Esophagus squamous epithelium (tissue), 5 donors: ENCODE measurements around the gene KCNMA1. TPM values are rescaled to one million over a fixed set of nuclear protein-coding genes. Genes with fewer than 3 reads are reported as not detected.

ENCODE experiments used
- DNase-seq: peaks from one replicate; lab custom pipeline; 2025; lab: John Stamatoyannopoulos, UW
- H3K27ac ChIP-seq, 4 donors: fragments of 200-600 bp; sonication (generic); one replicate each; pipeline ENCODE4 v1.5.1; 2016 to 2019; ENCODE audit warnings: mild to moderate bottlenecking in 1 of 4
- H3K27me3 ChIP-seq, 4 donors: fragments of 200-600 bp; sonication (generic); 1 replicate in 3 of 4; 2 replicates in 1 of 4; pipeline versions ENCODE4 v1.5.1 to v1.6.0; 2017 to 2021; ENCODE audit warnings: antibody characterized with exemption in 1 of 4
- H3K36me3 ChIP-seq, 3 donors: fragments of 200-600 bp; sonication (generic); one replicate each; pipeline ENCODE4 v1.5.1; 2016 to 2019
- H3K4me1 ChIP-seq, 3 donors: fragments of 200-600 bp; sonication (generic); one replicate each; pipeline ENCODE4 v1.5.1; 2017 to 2019
- H3K4me3 ChIP-seq, 4 donors: fragments of 200-600 bp; sonication (generic); 1 replicate in 3 of 4; 2 replicates in 1 of 4; pipeline ENCODE4 v1.5.1; 2016 to 2019; ENCODE audit warnings: mild to moderate bottlenecking in 2 of 4, moderate library complexity in 1 of 4
- H3K9me3 ChIP-seq, 3 donors: fragments of 200-600 bp; sonication (generic); one replicate each; pipeline ENCODE4 v1.5.1; 2016 to 2019
- POLR2A ChIP-seq, 4 donors: fragments of 450-650 bp; IDR thresholded peaks; one replicate each; pipeline ENCODE4 v1.6.1; 2017; ENCODE audit warnings: antibody characterized with exemption in 4 of 4, mild to moderate bottlenecking in 4 of 4, moderate library complexity in 3 of 4
- WGBS, 2 donors: methylation state at CpG; one replicate each; pipeline ENCODE4 v1.1.5; 2018; 5-methylcytosine and 5-hydroxymethylcytosine counted together
- intact Hi-C: fragments of 100-400 bp; cut with DNase I; formaldehyde crosslinking; loops from one replicate; pipeline ENCODE4 v1.15.0; 2022
- total RNA-seq, 4 donors: library from RNA; depleted of rRNA; stranded (reverse); fragments of >200 nt; gene quantifications; one replicate each; pipeline ENCODE4 v1.1.0, GENCODE V29; 2016
- TF ChIP-seq, protein P1 (sequence below), 6 experiments: fragments of 450-650 bp in 4 of 6; fragments of 200-600 bp in 2 of 6; sonication (generic) in 2 of 6; IDR thresholded peaks; one replicate each; pipeline ENCODE4 v1.5.1; 2016 to 2019; ENCODE audit warnings: antibody characterized with exemption in 6 of 6, mild to moderate bottlenecking in 4 of 6, moderate library complexity in 4 of 6
- donor health status: DM: yes; HTN: yes; CAD: no.

Gene KCNMA1
- total RNA-seq, 4 donors from 2014 or later = 7.5 to 74.2 (median 18.0) TPM

GRCh38 chr10:77545585-77545984 is 92.0 kb downstream of the KCNMA1 start:
- intact Hi-C loops = no loop called here
- 80 to 95% methylated on average over 1 to 4 of the region's 7 CpGs for WGBS, 2 donors
- Histone ChIP-seq H3K27ac (no peak overlapping the region), H3K36me3 (no peaks in the 10 kb centered on the region), H3K4me1 (peaks cover 0 to 18% (median 5%) of the 10 kb centered on the region in 3 donors), H3K27me3 (no peaks in the 10 kb centered on the region), H3K9me3 (no peaks in the 10 kb centered on the region), H3K4me3 (no peak overlapping the region)
- TF ChIP-seq, protein P1, sequence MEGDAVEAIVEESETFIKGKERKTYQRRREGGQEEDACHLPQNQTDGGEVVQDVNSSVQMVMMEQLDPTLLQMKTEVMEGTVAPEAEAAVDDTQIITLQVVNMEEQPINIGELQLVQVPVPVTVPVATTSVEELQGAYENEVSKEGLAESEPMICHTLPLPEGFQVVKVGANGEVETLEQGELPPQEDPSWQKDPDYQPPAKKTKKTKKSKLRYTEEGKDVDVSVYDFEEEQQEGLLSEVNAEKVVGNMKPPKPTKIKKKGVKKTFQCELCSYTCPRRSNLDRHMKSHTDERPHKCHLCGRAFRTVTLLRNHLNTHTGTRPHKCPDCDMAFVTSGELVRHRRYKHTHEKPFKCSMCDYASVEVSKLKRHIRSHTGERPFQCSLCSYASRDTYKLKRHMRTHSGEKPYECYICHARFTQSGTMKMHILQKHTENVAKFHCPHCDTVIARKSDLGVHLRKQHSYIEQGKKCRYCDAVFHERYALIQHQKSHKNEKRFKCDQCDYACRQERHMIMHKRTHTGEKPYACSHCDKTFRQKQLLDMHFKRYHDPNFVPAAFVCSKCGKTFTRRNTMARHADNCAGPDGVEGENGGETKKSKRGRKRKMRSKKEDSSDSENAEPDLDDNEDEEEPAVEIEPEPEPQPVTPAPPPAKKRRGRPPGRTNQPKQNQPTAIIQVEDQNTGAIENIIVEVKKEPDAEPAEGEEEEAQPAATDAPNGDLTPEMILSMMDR (IDR thresholded peaks at IDR 0.05) = no peak
- DNase-seq = no peak

DNA sequence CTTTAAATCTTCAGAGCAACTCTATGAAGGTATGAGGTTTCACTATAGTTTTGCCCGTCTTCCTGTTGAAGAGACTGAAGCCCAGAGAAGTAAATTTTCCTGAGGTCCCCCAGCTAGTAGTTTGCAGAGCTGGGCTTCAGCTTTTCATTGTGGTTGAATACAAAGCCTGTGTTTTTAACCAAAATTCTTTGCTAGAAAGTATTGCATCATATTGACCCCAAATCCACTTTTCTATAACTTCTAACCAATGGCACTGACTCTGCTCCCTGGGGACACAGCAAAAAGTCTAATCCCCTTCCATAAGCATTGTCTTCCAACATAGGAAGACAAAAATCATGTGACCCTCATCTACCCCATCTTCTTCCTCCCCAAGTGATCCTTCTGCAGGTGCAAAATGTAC is 93.0 kb downstream of the KCNMA1 start:
- H3K4me3 ChIP-seq = no peak overlapping the region
- H3K4me1 ChIP-seq = peaks cover 0 to 13% (median 0%) of the 10 kb centered on the region in 3 donors
- TF ChIP-seq POLR2A (IDR thresholded peaks at IDR 0.05) = no peak
- TF ChIP-seq, protein P1 (IDR thresholded peaks at IDR 0.05) = no peak
- DNase-seq = no peak
- intact Hi-C loops = no loop called here
- H3K9me3 ChIP-seq = no peaks in the 10 kb centered on the region
- H3K27me3 ChIP-seq = no peaks in the 10 kb centered on the region
- no peak overlapping the region for H3K27ac ChIP-seq
- WGBS, 2 donors = 73 to 100% methylated on average over 1 of the region's 1 CpG
- H3K36me3 ChIP-seq = no peaks in the 10 kb centered on the region

DNA sequence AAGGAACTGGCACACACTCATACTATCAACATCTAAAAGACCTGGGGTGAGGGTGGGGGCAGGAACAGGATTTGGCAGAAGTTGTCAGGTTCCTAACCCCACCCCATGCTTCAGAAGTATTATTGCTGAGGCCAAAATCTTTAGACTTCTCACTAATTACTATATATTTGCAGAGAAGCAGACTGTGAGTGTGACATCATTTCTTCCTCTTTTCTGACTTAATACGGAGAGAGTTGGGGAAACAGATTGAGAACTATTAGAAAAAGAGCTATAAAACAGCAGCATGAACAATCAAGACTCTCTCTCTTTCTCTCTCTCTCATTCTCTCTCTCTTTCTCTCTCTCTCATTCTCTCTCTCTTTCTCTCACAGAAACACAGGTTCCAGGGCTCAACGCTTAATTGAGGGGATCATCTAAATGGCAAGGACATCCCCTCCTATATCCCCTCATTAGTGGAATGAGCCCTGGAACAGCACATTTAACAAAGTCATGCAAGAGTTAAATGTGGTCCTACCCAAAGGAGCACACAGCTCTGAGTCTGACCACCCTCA is 94.8 kb downstream of the KCNMA1 start:
- 75 to 81% methylated on average over 2 of the region's 2 CpGs for WGBS, 2 donors
- no peak overlapping the region for H3K27ac ChIP-seq
- no peaks in the 10 kb centered on the region for H3K27me3 ChIP-seq
- H3K36me3 ChIP-seq = no peaks in the 10 kb centered on the region
- TF ChIP-seq, protein P1 (IDR thresholded peaks at IDR 0.05) = no peak
- TF ChIP-seq POLR2A (IDR thresholded peaks at IDR 0.05) = no peak
- no peaks in the 10 kb centered on the region for H3K9me3 ChIP-seq
- H3K4me1 ChIP-seq = peaks cover 0 to 23% (median 4%) of the 10 kb centered on the region in 3 donors
- DNase-seq = no peak
- H3K4me3 ChIP-seq = no peak overlapping the region
- intact Hi-C loops = no loop called here

DNA sequence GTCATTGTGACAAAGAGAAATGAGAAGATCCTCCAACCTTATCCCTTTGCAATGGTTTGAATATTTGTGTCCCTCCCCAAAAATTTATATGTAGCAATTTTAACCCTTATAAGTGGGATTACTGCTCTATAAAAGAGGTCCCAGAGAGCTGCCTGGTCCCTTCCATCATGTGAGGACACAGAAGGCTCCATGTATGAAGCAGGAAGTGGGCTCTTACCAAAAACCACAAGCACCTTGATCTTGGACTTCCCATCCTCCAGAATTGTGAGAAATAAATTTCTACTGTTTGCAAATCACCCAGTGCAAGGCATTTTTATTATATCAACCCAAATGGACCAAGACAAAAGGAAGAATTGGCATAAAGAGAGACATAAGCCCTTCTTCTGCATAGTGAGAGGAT is 95.7 kb downstream of the KCNMA1 start:
- no peak for DNase-seq
- Histone ChIP-seq H3K4me3 (no peak overlapping the region), H3K4me1 (peaks cover 0 to 21% (median 4%) of the 10 kb centered on the region in 3 donors), H3K9me3 (no peaks in the 10 kb centered on the region), H3K27ac (no peak overlapping the region), H3K27me3 (no peaks in the 10 kb centered on the region), H3K36me3 (no peaks in the 10 kb centered on the region)
- intact Hi-C loops = no loop called here
- no peak for TF ChIP-seq POLR2A (IDR thresholded peaks at IDR 0.05)
- TF ChIP-seq, protein P1 (IDR thresholded peaks at IDR 0.05) = no peak

DNA sequence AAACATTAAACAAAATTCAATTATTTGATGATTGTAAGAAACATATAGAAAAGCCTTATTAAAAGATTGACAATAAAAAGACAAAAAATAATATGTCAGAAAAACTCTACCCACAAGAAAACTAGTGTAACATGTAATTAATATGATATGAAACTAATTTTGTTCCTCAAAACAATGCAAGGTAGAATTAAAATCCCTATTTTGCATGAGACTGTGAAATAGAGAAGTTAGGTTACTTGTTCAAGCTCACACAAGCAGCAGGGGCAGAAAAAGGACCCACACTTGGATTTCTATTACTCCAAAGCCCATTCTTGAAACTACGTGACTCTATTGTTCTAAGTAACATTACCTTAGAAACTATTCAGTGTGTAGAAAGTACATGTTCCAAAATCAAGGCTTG is 96.4 kb downstream of the KCNMA1 start:
- TF ChIP-seq POLR2A (IDR thresholded peaks at IDR 0.05) = no peak
- TF ChIP-seq, protein P1 (IDR thresholded peaks at IDR 0.05) = no peak
- H3K4me1 ChIP-seq = peaks cover 0 to 21% (median 4%) of the 10 kb centered on the region in 3 donors
- H3K36me3 ChIP-seq = no peaks in the 10 kb centered on the region
- no peak overlapping the region for H3K27ac ChIP-seq
- DNase-seq = no peak
- no peaks in the 10 kb centered on the region for H3K9me3 ChIP-seq
- intact Hi-C loops = no loop called here
- no peaks in the 10 kb centered on the region for H3K27me3 ChIP-seq
- WGBS, 2 donors = 73 to 88% methylated on average over 1 of the region's 1 CpG
- H3K4me3 ChIP-seq = no peak overlapping the region
